ENCODE data around the gene LRRC4B. TPM values are rescaled to one million over a fixed set of nuclear protein-coding genes. Genes with fewer than 3 reads are reported as not detected.

The LRRC4B gene
- total RNA-seq, 1 experiment from 2014 or later = 3.8 TPM

GRCh38 chr19:50567052-50567841 lies 988 bp downstream of the LRRC4B start:
- no peak overlapping the region for H2AFZ ChIP-seq (ENCODE audit: low read length)
- H3K4ac ChIP-seq (ENCODE audit: low read depth, low read length) = no peak overlapping the region
- peaks cover 88% of the 10 kb centered on the region for H3K27me3 Mint-ChIP-seq (ENCODE audit: low read depth)
- no peaks in the 10 kb centered on the region; a peak in 3 of 7 replicates for H3K36me3 Mint-ChIP-seq (ENCODE audit: insufficient read depth in 1 of 3, low read depth in 3 of 3)
- H3K9me3 Mint-ChIP-seq = peaks cover 0 to 3% of the 10 kb centered on the region in 2 experiments; a peak in 3 of 5 replicates
- no peaks in the 10 kb centered on the region for H3K79me2 ChIP-seq (ENCODE audit: insufficient read depth, low read length)
- peak overlapping the region; percentile 34 for H3K4me2 ChIP-seq (ENCODE audit: insufficient read depth, insufficient read length, low read length)
- H3K4me3 Mint-ChIP-seq = peak overlapping the region; percentile 51 to 78
- no peaks in the 10 kb centered on the region for H3K79me1 ChIP-seq (ENCODE audit: insufficient read depth, low read depth, low read length, poor library complexity, severe bottlenecking)
- no peak overlapping the region for H4K8ac ChIP-seq (replicated peaks; ENCODE audit: insufficient read length, low read depth, low read length)
- no peak overlapping the region for H2AK5ac ChIP-seq (ENCODE audit: insufficient read length, low read length)
- no peak overlapping the region for H3K23ac ChIP-seq (ENCODE audit: insufficient read length, low read depth, low read length)
- no peak overlapping the region for H3K27ac ChIP-seq (ENCODE audit: insufficient read length, low read depth, low read length)
- H3K23me2 ChIP-seq (ENCODE audit: insufficient read length, low read depth, low read length, poor library complexity, severe bottlenecking) = peaks cover 9% of the 10 kb centered on the region
- no peak overlapping the region for H3K56ac ChIP-seq (ENCODE audit: insufficient read length, low read depth, low read length)
- H3K4me1 Mint-ChIP-seq = peaks cover 26 to 57% of the 10 kb centered on the region in 2 experiments
- H2BK12ac ChIP-seq (ENCODE audit: insufficient read length, low read depth, low read length) = no peak overlapping the region
- H3K27me3 ChIP-seq (ENCODE audit: insufficient read depth, low read length) = peaks cover 24% of the 10 kb centered on the region; the same call in 1 of the 2 replicates
- no peak overlapping the region for H2BK120ac ChIP-seq (ENCODE audit: low read depth, low read length, poor library complexity, severe bottlenecking)
- H4K91ac ChIP-seq (ENCODE audit: insufficient read length, low read depth, low read length) = no peak overlapping the region
- H2BK5ac ChIP-seq (ENCODE audit: insufficient read length, low read length) = no peak overlapping the region
- no peak overlapping the region for H3K9ac ChIP-seq (ENCODE audit: extremely low read depth, insufficient read length, low read length)
- WGBS (ENCODE audit: extremely low coverage, insufficient read length, low lambda C conversion rate) = no CpG with 5 or more reads among the region's 38 CpGs
- H2BK20ac ChIP-seq (ENCODE audit: low read depth, low read length, poor library complexity, severe bottlenecking) = no peak overlapping the region
- H2BK15ac ChIP-seq (ENCODE audit: low read depth, low read length) = no peak overlapping the region
- no peak overlapping the region; a peak in 1 of 7 replicates for H3K27ac Mint-ChIP-seq
- no peak overlapping the region for H3T11ph ChIP-seq (ENCODE audit: low read length)
- H3K18ac ChIP-seq (ENCODE audit: insufficient read length, low read depth, low read length) = no peak overlapping the region
- no peaks in the 10 kb centered on the region for H3K9me3 ChIP-seq (ENCODE audit: control insufficient read depth, low read depth, low read length)
- no peak for TF ChIP-seq CTCF (conservative IDR thresholded peaks at IDR 0.05)
- no peak for DNase-seq
- no peak overlapping the region for H4K5ac ChIP-seq (ENCODE audit: insufficient read length, low read depth, low read length)
- H3K4me1 ChIP-seq (ENCODE audit: insufficient read depth, low read length) = no peaks in the 10 kb centered on the region; the same call in 1 of the 2 replicates
- H3K14ac ChIP-seq (ENCODE audit: insufficient read depth, low read length) = no peak overlapping the region
- H4K20me1 ChIP-seq (ENCODE audit: control insufficient read depth, insufficient read depth, insufficient read length) = peaks cover 2% of the 10 kb centered on the region
